ENCODE measurements around the gene EXOC3L1.
A peak's percentile ranks its signal among the peaks of the same experiment; 100 is the strongest.

EXOC3L1 gene

DNA sequence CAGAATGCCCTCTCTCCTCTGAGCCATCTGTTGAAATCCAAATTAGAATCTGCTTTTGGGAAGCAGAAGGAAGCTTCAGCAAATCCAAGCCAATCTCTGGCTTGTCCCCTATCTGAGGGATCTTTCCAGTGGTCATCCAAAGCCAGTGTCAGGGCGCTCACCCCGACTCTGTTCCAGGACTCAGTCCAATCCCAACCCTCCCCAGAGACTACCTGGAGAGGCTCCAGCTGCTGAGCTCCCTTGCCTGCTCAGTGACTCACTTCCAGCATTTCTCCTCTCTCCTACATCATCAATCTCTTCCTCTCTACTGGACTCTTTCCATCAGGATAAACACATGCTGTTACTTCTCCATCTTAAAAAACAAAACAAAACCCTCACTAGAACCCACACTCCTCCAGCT lies 8.6 kb downstream of the EXOC3L1 start:
- no peak for DNase-seq

- no peak for DNase-seq
These were observed 9.8 kb downstream of the EXOC3L1 start for GRCh38 chr16:67180166-67180565.

DNA sequence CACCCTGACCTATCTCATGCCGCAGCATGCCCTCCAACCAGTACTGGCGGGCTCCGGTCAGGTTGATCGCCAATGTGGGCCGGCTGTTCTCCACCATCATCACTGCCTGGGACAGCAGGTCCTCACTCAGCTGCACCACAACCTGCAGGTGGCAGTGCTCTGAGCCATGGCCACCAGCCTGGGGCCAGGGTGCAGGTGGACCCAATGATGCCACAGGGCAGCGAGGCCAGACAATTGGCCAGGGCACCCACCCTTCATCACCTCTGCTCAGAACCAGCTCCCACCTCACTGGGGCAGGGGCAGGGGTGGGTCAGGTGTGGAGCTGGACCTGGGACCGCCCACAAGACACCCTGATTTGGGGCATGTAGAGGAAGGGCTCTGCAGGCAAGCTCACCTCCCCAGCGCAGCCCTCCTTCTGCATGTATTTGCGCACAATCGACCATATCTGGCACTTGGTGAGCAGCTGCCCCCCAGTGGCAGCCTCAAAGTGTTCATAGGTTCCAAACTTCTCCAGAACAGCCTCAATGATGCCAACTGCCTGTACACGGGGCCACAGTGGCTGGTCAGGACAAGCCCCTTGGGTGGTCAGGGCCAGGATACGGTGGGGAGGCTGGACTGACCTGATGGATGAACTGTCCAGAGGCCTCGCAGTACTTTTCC lies 10.4 kb downstream of the EXOC3L1 start:
- no peak for DNase-seq

DNA sequence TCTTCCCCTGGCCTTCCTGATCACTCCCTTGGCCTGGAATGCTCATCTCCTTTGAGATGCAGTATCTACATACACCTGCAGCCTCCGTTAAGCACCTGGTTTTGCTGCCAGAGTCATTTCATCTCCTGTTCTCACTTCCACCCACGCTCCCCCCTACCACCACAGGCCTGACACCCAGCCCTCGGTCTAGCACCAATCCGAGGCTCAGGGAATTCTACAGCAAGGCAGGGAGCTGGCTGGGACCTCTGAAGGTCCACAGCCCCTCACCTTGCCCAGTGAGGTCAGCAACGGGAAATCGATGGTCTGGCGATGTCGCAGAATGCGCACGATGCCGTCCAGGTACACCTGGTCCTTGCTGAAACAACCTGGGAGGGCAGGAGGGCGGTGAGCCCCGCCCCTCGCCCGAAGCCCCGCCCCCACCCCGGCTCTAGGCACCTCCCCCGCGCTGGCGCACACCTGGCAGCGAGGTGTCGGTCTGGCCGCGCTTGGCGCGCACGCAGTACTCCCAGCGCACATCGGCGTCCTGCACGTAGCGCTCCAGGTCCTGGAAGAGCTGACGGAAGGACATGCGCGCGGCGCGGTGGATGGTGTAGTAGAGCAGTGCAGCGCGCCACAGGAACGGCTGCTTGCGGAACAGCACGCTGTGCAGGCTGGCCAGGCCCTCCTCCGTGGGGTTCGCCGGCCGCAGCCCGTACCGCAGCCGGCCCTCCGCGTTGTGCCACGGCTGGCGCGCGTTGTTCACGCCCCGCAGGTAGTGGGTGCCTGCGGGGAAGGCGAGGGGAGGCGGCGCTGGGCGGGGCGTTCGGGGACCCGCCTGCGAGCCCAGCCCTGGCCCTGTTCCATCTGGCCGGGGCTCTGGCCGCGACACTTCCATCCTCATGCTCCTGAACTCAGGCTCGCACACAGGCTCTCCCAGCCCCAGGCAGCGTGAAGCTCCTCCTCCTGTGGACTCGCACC lies 11.9 kb downstream of the EXOC3L1 start:
- DNase-seq = peak; percentile 71

- DNase-seq = no peak
These were observed 13.3 kb downstream of the EXOC3L1 start for GRCh38 chr16:67176662-67177061.

GRCh38 chr16:67174706-67175231 lies 15.2 kb downstream of the EXOC3L1 start:
- DNase-seq = peak; percentile 35

GRCh38 chr16:67173808-67174705 lies 15.9 kb downstream of the EXOC3L1 start:
- peak; percentile 73 for DNase-seq

GRCh38 chr16:67173323-67173722 lies 16.6 kb downstream of the EXOC3L1 start:
- no peak for DNase-seq

GRCh38 chr16:67170949-67171649 lies 18.8 kb downstream of the EXOC3L1 start:
- no peak for DNase-seq

- peak; percentile 63 for DNase-seq
These were observed 19.6 kb downstream of the EXOC3L1 start, which contains the start of gene NOL3 for GRCh38 chr16:67170168-67170948. Gene NOL3 (plus strand): TSS chr16:67170538.

DNA sequence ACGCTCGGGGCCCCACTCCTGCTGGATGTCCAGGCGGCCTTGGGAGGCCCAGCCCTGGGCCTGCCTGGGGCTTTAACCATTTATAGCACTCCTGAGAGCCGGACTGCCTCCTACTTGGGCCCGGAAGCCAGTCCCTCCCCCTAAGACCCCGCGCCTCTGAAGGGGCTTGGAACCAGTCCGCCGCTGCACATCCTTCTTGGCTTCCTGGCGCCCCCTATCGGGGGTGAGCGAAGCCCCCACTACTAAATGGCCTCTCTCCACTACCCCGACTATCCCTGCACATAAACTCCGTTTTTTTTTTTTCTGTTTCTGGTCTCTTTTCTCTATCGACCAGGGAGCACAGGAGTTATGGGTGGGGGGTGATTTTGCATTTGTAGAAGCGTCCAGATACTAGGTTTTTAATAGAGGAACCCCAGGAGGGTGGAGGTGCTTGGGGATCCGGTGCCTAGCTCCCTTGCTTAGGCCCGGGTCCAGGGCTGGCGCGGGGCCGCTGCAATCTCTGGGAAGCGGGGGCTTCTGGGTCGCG lies 20.2 kb downstream of the EXOC3L1 start:
- peak; percentile 42 for DNase-seq

- no peak for DNase-seq
These were observed 20.9 kb downstream of the EXOC3L1 start for GRCh38 chr16:67169011-67169451.

- DNase-seq = no peak
These were observed 22.3 kb downstream of the EXOC3L1 start for GRCh38 chr16:67167588-67167987.

- no peak for DNase-seq
These were observed 23.3 kb downstream of the EXOC3L1 start for GRCh38 chr16:67166598-67167168.

DNA sequence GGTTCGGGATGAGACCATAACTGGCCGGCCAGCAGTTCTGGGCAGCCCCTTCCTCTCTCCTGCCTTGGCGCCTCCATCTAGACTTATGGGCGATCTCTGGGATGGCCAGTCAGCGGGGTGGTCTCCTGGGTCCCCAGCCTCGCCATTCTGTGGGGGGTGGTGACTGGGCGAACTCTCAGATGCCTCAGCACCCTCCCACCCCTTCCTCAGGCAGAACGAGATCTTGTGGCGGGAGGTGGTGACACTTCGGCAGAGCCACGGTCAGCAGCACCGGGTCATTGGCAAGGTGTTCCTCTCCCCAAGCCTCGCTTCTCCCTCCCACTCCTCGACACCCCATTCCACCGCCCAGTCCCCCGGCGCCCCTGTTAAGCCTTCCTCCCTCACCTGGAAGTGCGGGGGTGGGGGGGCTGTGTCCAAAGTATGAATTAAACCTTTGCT lies 23.8 kb downstream of the EXOC3L1 start:
- DNase-seq = no peak

DNA sequence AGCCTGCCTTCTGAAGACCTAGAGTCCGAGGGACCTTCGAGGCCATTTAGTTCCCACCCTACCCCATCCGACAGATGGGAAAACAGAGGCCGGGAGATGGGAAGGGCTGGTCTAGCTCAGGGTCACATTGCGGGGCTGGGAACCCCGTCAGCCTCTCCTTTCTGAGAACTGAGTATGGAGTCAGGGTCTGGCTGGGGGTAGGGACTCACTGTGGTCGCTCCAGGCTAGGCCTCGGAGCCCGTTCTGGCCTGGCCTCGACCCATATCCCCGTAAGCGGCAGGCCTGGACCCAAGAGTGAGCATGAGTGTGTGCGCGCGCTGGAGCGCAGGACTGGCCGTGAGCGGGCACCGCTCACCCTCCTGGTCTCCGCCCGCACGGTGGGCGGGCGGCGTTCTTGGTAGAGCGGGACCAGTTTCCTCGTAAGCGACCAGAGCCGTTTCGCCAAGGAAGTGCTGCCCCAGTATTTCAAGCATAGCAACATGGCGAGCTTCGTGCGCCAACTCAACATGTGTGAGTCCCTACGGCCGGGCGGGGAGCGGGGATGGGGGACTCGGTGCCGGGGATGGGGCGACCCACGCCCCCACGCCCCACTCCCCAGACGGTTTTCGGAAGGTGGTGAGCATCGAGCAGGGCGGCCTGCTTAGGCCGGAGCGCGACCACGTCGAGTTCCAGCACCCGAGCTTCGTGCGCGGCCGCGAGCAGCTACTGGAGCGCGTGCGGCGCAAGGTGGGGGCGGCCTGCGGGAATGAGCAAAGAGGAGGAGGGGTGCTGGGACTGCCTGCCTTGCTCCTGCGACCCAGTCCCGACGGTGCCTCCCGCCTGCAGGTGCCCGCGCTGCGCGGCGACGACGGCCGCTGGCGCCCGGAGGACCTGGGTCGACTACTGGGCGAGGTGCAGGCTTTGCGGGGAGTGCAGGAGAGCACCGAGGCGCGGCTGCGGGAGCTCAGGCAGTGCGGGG lies 24.5 kb downstream of the EXOC3L1 start:
- peak; percentile 56 for DNase-seq

GRCh38 chr16:67164599-67165061 lies 25.3 kb downstream of the EXOC3L1 start, which contains the start of gene HSF4:
Gene HSF4 (plus strand): TSS chr16:67164745. CDS start chr16:67164812, 67 bp downstream.
- DNase-seq = peak; percentile 45

DNA sequence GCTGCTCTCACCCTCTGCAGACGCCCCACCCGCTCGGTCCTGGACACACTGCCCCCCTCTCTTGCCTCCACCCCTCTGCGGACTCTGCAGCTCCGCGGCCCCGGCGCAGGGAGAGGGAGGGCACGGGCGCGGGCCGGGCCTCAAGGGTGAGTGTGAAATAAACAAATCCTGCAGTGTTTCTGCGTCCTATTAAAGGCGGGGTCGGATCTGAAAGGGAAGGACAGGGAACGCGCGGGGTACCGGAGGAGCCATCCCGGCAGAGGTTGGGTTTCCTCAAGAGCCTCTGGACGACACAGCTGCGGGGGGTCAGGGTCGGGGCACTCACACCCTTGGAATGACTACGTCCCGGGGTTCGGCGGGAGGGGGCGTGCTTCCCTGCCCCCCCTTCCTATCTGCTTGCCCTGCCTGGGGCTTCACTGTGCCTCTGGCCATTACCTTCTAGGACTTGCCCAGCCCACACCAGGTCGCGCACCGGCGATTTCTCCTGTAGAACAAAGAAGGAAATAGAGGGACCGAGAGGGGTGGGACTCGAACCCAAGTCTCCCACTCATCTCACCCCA lies 25.9 kb downstream of the EXOC3L1 start:
- peak; percentile 54 for DNase-seq

All from right kidney (tissue), 1 donor.